GM12864 (cell line): Measurements from ENCODE around the gene CCND2.
A peak's percentile ranks its signal among the peaks of the same experiment; 100 is the strongest.

Experiments used
- DNase-seq: peaks from one replicate; pipeline ENCODE4 v3.0.0-alpha.2; 2011; ENCODE audit warnings: low read depth
- H3K4me3 ChIP-seq: 2 replicates; pipeline ENCODE4 v1.5.1; 2011; ENCODE audit warnings: mild to moderate bottlenecking, low read depth, low read length, control low read depth
- CTCF ChIP-seq: IDR thresholded peaks from 2 replicates; pipeline ENCODE4 v1.5.1; 2011; ENCODE audit warnings: low read depth, mild to moderate bottlenecking, moderate library complexity, low read length, control low read depth, inconsistent platforms; ENCODE audit errors: missing control alignments

The CCND2 gene

DNA sequence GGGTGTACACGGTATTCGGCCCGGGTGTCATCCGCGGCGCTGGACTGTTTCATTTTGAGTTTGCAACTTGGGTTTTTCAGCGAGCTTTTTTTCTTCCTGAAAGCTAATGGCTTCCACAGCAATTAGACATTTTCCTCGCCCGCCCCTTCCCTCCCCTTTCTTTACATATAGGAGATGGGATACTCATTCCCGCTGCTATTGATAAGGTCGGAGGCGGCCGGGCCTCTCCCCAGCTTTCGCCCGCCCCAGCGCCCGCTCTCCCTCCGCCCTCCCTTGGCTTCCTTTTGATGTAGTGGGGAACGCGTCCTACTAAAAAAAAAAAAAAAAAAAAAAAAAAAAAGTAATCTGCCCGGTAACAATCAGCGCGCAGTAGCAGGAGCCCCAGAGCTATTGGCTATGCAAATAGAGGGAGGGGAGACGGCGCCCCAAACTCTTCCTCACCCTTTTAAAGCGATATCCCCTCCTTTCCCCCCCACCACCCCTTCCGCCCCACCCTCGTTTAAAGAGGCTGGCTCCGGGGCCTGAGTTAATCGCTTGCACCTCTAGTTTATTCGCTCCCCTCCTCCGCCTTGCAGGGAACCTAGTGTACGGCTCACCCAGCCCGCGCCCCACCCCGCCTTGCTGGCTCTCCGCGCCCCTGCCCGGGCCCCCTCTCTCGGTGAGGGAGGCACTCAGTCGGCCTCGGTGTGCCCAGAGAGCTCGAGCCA lies 1.7 kb upstream of the CCND2 start:
- TF ChIP-seq CTCF = no peak
- DNase-seq = peak; percentile 87
- H3K4me3 ChIP-seq = peak overlapping the region; percentile 72

GRCh38 chr12:4272424-4273272 lies 914 bp upstream of the CCND2 start:
- TF ChIP-seq CTCF = no peak
- H3K4me3 ChIP-seq = peak overlapping the region; percentile 72
- no peak for DNase-seq

- H3K4me3 ChIP-seq = peak overlapping the region; percentile 72
- DNase-seq = no peak
- no peak for TF ChIP-seq CTCF
These were observed 300 bp upstream of the CCND2 start for GRCh38 chr12:4273273-4273651.

GRCh38 chr12:4274396-4275015 lies 944 bp downstream of the CCND2 start:
- peak overlapping the region; percentile 72 for H3K4me3 ChIP-seq
- no peak for TF ChIP-seq CTCF
- no peak for DNase-seq

DNA sequence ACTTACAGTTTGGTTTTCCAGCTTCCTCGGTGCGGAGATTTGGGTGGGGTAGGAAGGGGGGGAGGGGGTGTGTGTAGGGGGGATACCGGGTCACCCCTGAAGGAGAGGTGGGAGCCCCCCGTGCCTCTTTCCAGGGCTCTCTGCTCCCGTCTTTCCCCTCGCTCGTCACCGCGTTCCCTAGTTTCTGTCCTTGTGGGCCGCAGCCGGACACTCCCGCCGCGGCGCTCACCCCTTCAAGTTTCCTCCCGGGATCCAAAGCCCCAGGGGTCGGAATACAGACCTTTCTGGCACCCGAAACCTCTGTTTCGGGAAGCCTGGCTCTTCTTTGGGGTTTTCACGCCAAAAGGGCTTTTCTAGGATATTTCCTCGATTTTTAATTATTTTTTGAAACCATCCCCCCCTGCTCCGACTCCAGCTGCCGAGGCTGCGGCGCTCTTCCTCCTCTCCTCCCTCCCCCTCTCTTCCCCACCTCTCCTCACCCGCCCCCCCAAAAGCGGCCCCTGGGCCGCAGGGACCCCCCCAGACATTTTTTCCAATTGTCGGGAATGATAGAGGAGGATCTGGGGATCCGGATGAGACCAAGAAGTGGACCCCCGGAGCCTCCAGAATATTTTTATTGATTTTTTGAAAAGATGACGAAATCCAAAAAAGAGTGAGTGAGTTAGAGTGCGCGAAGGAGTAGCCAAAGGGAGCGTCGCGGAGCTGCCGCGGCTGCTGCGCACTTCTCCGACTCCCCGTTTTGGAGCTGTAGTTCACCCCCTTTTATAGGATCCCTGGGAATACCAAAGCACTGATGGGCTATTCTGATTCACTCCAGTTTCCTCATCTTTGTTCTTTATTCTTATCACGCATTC lies 1.7 kb downstream of the CCND2 start:
- DNase-seq = no peak
- TF ChIP-seq CTCF = no peak
- peak overlapping the region; percentile 72 for H3K4me3 ChIP-seq

DNA sequence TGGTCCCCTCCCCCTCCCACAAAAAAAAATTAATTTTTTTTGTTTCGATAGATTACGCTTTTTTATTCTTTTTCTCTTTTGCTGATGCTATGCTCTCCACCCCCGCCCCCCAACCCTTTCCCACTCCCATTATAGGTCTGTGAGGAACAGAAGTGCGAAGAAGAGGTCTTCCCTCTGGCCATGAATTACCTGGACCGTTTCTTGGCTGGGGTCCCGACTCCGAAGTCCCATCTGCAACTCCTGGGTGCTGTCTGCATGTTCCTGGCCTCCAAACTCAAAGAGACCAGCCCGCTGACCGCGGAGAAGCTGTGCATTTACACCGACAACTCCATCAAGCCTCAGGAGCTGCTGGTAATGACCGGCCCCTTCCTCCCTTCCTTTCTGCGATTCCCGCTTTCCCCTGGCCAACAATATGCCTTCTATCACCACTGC lies 2.3 kb downstream of the CCND2 start:
- TF ChIP-seq CTCF = no peak
- peak overlapping the region; percentile 72 for H3K4me3 ChIP-seq
- DNase-seq = no peak
